Measurements from ENCODE around the gene CD101. TPM values are rescaled to one million over a fixed set of nuclear protein-coding genes. Genes with fewer than 3 reads are reported as not detected.

The CD101 gene
- total and polyA plus RNA-seq, 7 donors: 0.03 to 1.0 (median 0.29) TPM; not detected in 1

- Histone ChIP-seq H3K4me1 (no peaks in the 10 kb centered on the region), H3K36me3 (ENCODE audit: insufficient read depth in 1 of 2, low read depth in 1 of 2) (no peaks in the 10 kb centered on the region), H3K9me3 (no peaks in the 10 kb centered on the region), H3K4me3 (no peak overlapping the region), H3K27ac (no peak overlapping the region), H3K27me3 (ENCODE audit: insufficient read depth in 3 of 3, low read length in 2 of 3) (no peaks in the 10 kb centered on the region)
- intact Hi-C loops (cut with DNase I): no loop called here
- ATAC-seq: no peak
- no peak for DNase-seq
- no peak for TF ChIP-seq CTCF (IDR thresholded peaks at IDR 0.05)
- WGBS, 3 donors: 79 to 85% (median 81%) methylated on average over 7 of the region's 7 CpGs
These were observed 33.3 kb downstream of the CD101 start for GRCh38 chr1:117034791-117035290.

- WGBS, 3 donors: 61 to 74% (median 65%) methylated on average over 6 of the region's 6 CpGs
- Histone ChIP-seq H3K4me1 (no peaks in the 10 kb centered on the region), H3K36me3 (ENCODE audit: insufficient read depth in 1 of 2, low read depth in 1 of 2) (no peaks in the 10 kb centered on the region), H3K27me3 (ENCODE audit: insufficient read depth in 3 of 3, low read length in 2 of 3) (no peaks in the 10 kb centered on the region), H3K27ac (no peak overlapping the region), H3K9me3 (no peaks in the 10 kb centered on the region), H3K4me3 (no peak overlapping the region)
- intact Hi-C loops (cut with DNase I): no loop called here
- ATAC-seq (no peak), DNase-seq (no peak)
- TF ChIP-seq CTCF (IDR thresholded peaks at IDR 0.05): no peak
These were observed 34.5 kb downstream of the CD101 start for GRCh38 chr1:117036018-117036461.

DNA sequence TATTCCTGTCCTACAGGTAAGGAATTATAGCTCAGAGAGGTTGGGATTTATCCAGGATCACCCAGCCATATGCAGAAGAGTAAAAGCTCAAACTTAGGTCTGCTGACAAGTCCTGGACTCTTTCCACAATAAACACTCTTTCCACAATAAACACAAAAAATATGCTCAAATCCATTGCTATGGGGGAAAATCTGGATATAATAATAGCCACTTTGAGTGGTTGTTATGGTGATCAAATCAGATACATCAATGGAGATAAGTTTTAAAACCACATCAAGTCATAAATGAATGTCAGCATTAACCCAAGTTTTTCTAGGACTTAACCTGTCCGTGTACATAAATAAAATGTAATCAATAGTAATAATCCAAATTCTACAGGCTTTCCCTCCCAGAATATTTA lies 36.2 kb downstream of the CD101 start:
- no peak for TF ChIP-seq CTCF (IDR thresholded peaks at IDR 0.05)
- intact Hi-C loops (cut with DNase I): no loop called here
- no peak for ATAC-seq
- no peak for DNase-seq
- no peaks in the 10 kb centered on the region for H3K9me3 ChIP-seq
- H3K36me3 ChIP-seq (ENCODE audit: insufficient read depth in 1 of 2, low read depth in 1 of 2): no peaks in the 10 kb centered on the region
- no peak overlapping the region for H3K27ac ChIP-seq
- 50 to 94% (median 89%) methylated on average over 1 of the region's 1 CpG for WGBS, 3 donors
- no peaks in the 10 kb centered on the region for H3K27me3 ChIP-seq (ENCODE audit: insufficient read depth in 3 of 3, low read length in 2 of 3)
- H3K4me3 ChIP-seq: no peak overlapping the region
- H3K4me1 ChIP-seq: no peaks in the 10 kb centered on the region

DNA sequence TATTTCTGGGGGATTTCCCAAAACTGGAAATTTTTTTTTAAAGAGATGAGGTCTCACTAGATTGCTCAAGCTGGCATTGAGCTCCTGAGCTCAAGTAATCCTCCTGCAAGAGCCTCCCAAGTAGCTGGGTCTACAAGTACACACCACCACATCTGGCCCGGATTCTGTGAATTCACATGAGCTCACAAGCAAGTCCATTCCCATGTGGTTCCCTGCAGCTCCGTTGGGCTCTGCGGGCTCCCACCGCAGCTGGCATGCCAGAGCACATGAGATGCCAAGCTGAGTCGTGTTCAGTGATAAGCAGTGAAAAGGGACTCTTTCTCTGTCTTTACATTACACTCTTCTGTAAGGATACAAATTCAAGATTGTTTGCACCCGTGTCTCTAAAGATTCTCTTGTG lies 36.7 kb downstream of the CD101 start:
- Histone ChIP-seq H3K4me3 (no peak overlapping the region), H3K4me1 (no peaks in the 10 kb centered on the region), H3K27ac (no peak overlapping the region), H3K27me3 (ENCODE audit: insufficient read depth in 3 of 3, low read length in 2 of 3) (no peaks in the 10 kb centered on the region), H3K9me3 (no peaks in the 10 kb centered on the region), H3K36me3 (ENCODE audit: insufficient read depth in 1 of 2, low read depth in 1 of 2) (no peaks in the 10 kb centered on the region)
- no peak for TF ChIP-seq CTCF (IDR thresholded peaks at IDR 0.05)
- no peak for ATAC-seq
- 73 to 75% (median 74%) methylated on average over 6 of the region's 6 CpGs for WGBS, 3 donors
- no peak for DNase-seq
- intact Hi-C loops (cut with DNase I): no loop called here

GRCh38 chr1:117044217-117044616 lies 42.7 kb downstream of the CD101 start:
- no peaks in the 10 kb centered on the region for H3K36me3 ChIP-seq (ENCODE audit: insufficient read depth in 1 of 2, low read depth in 1 of 2)
- no peak overlapping the region for H3K4me3 ChIP-seq
- H3K27me3 ChIP-seq (ENCODE audit: insufficient read depth in 3 of 3, low read length in 2 of 3): no peaks in the 10 kb centered on the region
- DNase-seq (no peak), ATAC-seq (no peak)
- peaks cover 9% of the 10 kb centered on the region for H3K9me3 ChIP-seq
- 89 to 100% (median 92%) methylated on average over 1 of the region's 1 CpG for WGBS, 3 donors
- no peak for TF ChIP-seq CTCF (IDR thresholded peaks at IDR 0.05)
- H3K4me1 ChIP-seq: no peaks in the 10 kb centered on the region
- intact Hi-C loops (cut with DNase I): loop anchor here in 1 of 2 donors (10.0 kb wide), 1 partner anchor 889 kb away; no protein-coding TSS in a partner anchor
- H3K27ac ChIP-seq: no peak overlapping the region

Measured in psoas muscle (tissue), 8 donors.